Esophagus squamous epithelium (tissue), 5 donors: Measurements from ENCODE around the gene SGK1. TPM values are rescaled to one million over a fixed set of nuclear protein-coding genes. Genes with fewer than 3 reads are reported as not detected.

ENCODE experiments used
- DNase-seq: peaks from one replicate; lab custom pipeline; 2025; lab: John Stamatoyannopoulos, UW
- H3K27ac ChIP-seq, 4 donors: fragments of 200-600 bp; sonication (generic); one replicate each; pipeline ENCODE4 v1.5.1; 2016 to 2019; ENCODE audit warnings: mild to moderate bottlenecking in 1 of 4
- H3K27me3 ChIP-seq, 4 donors: fragments of 200-600 bp; sonication (generic); 1 replicate in 3 of 4; 2 replicates in 1 of 4; pipeline versions ENCODE4 v1.5.1 to v1.6.0; 2017 to 2021; ENCODE audit warnings: antibody characterized with exemption in 1 of 4
- H3K36me3 ChIP-seq, 3 donors: fragments of 200-600 bp; sonication (generic); one replicate each; pipeline ENCODE4 v1.5.1; 2016 to 2019
- H3K4me1 ChIP-seq, 3 donors: fragments of 200-600 bp; sonication (generic); one replicate each; pipeline ENCODE4 v1.5.1; 2017 to 2019
- H3K4me3 ChIP-seq, 4 donors: fragments of 200-600 bp; sonication (generic); 1 replicate in 3 of 4; 2 replicates in 1 of 4; pipeline ENCODE4 v1.5.1; 2016 to 2019; ENCODE audit warnings: mild to moderate bottlenecking in 2 of 4, moderate library complexity in 1 of 4
- H3K9me3 ChIP-seq, 3 donors: fragments of 200-600 bp; sonication (generic); one replicate each; pipeline ENCODE4 v1.5.1; 2016 to 2019
- POLR2A ChIP-seq, 4 donors: fragments of 450-650 bp; IDR thresholded peaks; one replicate each; pipeline ENCODE4 v1.6.1; 2017; ENCODE audit warnings: antibody characterized with exemption in 4 of 4, mild to moderate bottlenecking in 4 of 4, moderate library complexity in 3 of 4
- WGBS, 2 donors: methylation state at CpG; one replicate each; pipeline ENCODE4 v1.1.5; 2018; 5-methylcytosine and 5-hydroxymethylcytosine counted together
- intact Hi-C: fragments of 100-400 bp; cut with DNase I; formaldehyde crosslinking; loops from one replicate; pipeline ENCODE4 v1.15.0; 2022
- total RNA-seq, 4 donors: library from RNA; depleted of rRNA; stranded (reverse); fragments of >200 nt; gene quantifications; one replicate each; pipeline ENCODE4 v1.1.0, GENCODE V29; 2016
- TF ChIP-seq, protein P1 (sequence below), 6 experiments: fragments of 450-650 bp in 4 of 6; fragments of 200-600 bp in 2 of 6; sonication (generic) in 2 of 6; IDR thresholded peaks; one replicate each; pipeline ENCODE4 v1.5.1; 2016 to 2019; ENCODE audit warnings: antibody characterized with exemption in 6 of 6, mild to moderate bottlenecking in 4 of 6, moderate library complexity in 4 of 6
- donor health status: DM: yes; HTN: yes; CAD: no.

The SGK1 gene
- total RNA-seq, 4 donors from 2014 or later, result 93.8 to 170 (median 154) TPM

DNA sequence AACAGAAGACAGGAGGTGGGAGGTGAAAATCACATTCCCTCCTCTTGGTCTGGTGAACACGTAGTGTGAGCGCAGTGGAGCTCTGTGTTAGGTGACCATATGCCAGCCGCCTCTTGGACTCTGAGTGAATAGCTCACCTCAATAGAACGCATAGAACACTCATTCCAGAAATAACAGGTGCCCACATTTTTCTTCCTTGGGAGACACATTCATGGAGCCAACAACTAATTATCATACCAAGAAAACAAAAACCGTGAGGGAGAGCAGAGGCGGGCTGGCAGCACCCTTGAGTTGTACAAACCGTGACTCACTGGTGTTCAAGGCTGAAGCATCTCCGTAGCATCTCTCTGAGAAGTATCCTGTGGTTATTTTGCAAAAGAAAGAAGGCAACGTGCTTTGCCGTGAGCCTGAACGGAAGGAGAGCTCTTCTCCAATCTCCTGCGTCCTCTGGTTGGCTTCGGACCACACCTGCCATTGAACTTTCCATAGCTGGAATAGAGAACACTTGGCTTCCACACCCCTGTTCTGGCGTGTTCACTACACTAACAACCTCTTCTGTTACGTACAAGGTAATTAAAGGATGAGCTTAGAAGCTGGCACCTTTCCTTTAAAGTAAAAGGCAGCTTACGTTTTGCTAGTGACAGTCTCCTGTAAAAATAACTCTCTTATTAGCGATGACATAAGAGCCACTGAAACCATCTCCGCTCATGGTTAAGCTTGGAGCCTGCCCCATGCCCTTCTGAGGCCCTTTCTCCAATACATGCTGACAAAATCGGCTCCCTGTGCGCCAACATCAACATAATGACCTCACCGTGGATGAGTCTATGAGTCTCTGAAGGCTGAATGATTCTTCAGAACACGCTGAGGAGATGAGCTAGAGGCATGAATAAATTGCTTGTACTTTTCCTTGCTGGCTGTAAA lies 30.2 kb upstream of the SGK1 start:
- H3K4me3 ChIP-seq, result no peak overlapping the region
- H3K9me3 ChIP-seq, result no peaks in the 10 kb centered on the region
- H3K4me1 ChIP-seq, result peaks cover 0 to 14% (median 0%) of the 10 kb centered on the region in 3 donors
- no peak overlapping the region for H3K27ac ChIP-seq
- no peaks in the 10 kb centered on the region for H3K27me3 ChIP-seq
- no peak for TF ChIP-seq POLR2A (IDR thresholded peaks at IDR 0.05)
- TF ChIP-seq, protein P1, sequence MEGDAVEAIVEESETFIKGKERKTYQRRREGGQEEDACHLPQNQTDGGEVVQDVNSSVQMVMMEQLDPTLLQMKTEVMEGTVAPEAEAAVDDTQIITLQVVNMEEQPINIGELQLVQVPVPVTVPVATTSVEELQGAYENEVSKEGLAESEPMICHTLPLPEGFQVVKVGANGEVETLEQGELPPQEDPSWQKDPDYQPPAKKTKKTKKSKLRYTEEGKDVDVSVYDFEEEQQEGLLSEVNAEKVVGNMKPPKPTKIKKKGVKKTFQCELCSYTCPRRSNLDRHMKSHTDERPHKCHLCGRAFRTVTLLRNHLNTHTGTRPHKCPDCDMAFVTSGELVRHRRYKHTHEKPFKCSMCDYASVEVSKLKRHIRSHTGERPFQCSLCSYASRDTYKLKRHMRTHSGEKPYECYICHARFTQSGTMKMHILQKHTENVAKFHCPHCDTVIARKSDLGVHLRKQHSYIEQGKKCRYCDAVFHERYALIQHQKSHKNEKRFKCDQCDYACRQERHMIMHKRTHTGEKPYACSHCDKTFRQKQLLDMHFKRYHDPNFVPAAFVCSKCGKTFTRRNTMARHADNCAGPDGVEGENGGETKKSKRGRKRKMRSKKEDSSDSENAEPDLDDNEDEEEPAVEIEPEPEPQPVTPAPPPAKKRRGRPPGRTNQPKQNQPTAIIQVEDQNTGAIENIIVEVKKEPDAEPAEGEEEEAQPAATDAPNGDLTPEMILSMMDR (IDR thresholded peaks at IDR 0.05), result no peak
- no peaks in the 10 kb centered on the region for H3K36me3 ChIP-seq
- 82% methylated on average over 22 of the region's 22 CpGs for WGBS, 2 donors
- intact Hi-C loops, result no loop called here
- no peak for DNase-seq

DNA sequence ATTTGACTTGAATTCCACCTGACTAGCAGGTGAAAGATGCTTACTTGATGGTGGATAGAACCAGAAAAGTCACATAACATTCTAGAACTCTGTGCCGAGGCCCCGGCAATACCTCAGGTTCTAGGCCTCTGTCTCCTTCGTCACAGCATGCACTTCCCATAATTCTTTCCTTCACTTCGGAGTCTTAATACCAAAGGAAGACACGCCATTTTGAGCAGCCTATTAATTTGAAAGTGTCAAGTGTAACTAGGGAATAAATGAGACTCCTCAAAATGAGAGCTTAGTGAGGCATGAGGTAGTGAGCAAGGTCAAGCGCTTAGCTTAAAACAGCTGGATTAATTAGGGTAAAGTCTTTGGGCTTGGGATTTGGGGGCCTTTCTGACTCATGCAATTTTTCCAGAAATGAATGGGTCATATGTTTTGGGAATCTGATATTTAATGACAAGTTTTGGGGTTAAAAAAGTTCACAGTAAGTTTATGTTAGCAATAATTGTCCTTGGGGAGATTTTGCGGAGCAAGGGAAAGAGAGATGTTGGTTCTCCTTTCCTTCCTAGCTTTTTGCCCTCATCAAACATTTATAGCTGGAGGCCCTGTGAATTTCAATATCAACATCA lies 29.1 kb upstream of the SGK1 start:
- no peak for DNase-seq
- Histone ChIP-seq H3K27me3 (no peaks in the 10 kb centered on the region), H3K36me3 (no peaks in the 10 kb centered on the region), H3K4me3 (no peak overlapping the region), H3K9me3 (no peaks in the 10 kb centered on the region), H3K27ac (no peak overlapping the region), H3K4me1 (peaks cover 0 to 23% (median 0%) of the 10 kb centered on the region in 3 donors)
- 91 to 94% methylated on average over 7 of the region's 7 CpGs for WGBS, 2 donors
- no peak for TF ChIP-seq POLR2A (IDR thresholded peaks at IDR 0.05)
- TF ChIP-seq, protein P1 (IDR thresholded peaks at IDR 0.05), result no peak
- intact Hi-C loops, result no loop called here

DNA sequence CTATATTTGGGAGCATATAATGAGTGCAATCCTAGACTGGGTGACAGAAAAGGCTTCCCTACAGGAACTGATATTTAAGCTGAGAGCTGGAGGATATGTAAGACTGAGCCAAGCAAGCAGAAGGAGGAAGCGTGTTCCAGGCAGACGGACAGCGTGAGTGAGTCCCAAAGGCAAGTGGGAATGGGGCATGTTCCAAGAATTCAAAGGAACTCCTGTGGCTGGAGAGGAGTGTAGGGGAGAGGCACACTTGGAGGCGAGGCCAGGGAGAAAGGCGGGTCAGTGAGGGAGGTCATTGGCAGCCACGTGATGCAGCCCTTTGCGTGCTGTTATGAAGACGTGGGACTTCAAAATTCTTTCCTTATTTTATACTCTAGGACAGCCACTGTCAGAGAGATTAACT lies 27.9 kb upstream of the SGK1 start:
- no peak for DNase-seq
- Histone ChIP-seq H3K4me3 (no peak overlapping the region), H3K27me3 (no peaks in the 10 kb centered on the region), H3K36me3 (no peaks in the 10 kb centered on the region), H3K9me3 (no peaks in the 10 kb centered on the region), H3K4me1 (peaks cover 0 to 24% (median 0%) of the 10 kb centered on the region in 3 donors), H3K27ac (no peak overlapping the region)
- 76 to 81% methylated on average over 8 of the region's 8 CpGs for WGBS, 2 donors
- TF ChIP-seq, protein P1 (IDR thresholded peaks at IDR 0.05), result no peak
- TF ChIP-seq POLR2A (IDR thresholded peaks at IDR 0.05), result no peak
- intact Hi-C loops, result no loop called here

DNA sequence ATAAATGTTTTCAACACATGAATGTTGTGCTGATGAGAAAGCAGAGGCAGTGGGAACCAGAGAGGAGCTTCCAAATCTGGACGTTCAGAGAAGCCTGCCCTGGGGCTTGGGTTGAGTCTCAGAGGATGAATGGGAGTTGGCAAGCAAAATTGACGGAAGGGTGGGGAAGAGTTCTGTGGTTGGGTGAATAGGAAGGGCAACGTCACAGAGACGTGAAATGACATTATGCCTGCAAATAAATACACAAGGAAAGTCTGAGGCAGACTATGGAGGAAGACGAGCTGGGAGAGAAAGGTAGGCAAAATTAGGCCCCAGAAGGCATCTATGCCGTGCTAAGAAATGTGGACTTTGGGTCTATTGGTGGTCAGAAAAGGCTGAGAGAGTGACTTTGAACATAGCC lies 25.2 kb upstream of the SGK1 start:
- 56 to 74% methylated on average over 6 of the region's 6 CpGs for WGBS, 2 donors
- intact Hi-C loops, result no loop called here
- H3K4me3 ChIP-seq, result no peak overlapping the region
- H3K27ac ChIP-seq, result peak overlapping the region in 1 of 4 donors; percentile 26
- TF ChIP-seq, protein P1 (IDR thresholded peaks at IDR 0.05), result no peak
- TF ChIP-seq POLR2A (IDR thresholded peaks at IDR 0.05), result no peak
- H3K27me3 ChIP-seq, result no peaks in the 10 kb centered on the region
- H3K4me1 ChIP-seq, result peaks cover 0 to 24% (median 0%) of the 10 kb centered on the region in 3 donors
- H3K36me3 ChIP-seq, result no peaks in the 10 kb centered on the region
- DNase-seq, result no peak
- no peaks in the 10 kb centered on the region for H3K9me3 ChIP-seq
